Measurements from ENCODE around the gene NTRK2.

GRCh38 chr9:84860249-84861115 is 191.0 kb downstream of the NTRK2 start:
- TF ChIP-seq POLR2A (IDR thresholded peaks at IDR 0.05) = no peak
- no peak for TF ChIP-seq CTCF (IDR thresholded peaks at IDR 0.05)
